DMS79 (cell line): Measurements from ENCODE around the gene FRA10AC1.

Experiments used
- DNase-seq: peaks from one replicate; lab custom pipeline; 2025; lab: John Stamatoyannopoulos, UW

FRA10AC1 gene

GRCh38 chr10:93702210-93703001 lies at the start of gene FRA10AC1:
Gene FRA10AC1, minus strand, starts transcription at chr10:93702592. Its CDS starts 2,486 bp downstream, at chr10:93700106.
- peak; percentile 26 for DNase-seq

GRCh38 chr10:93751832-93752231 lies 49.4 kb upstream of the FRA10AC1 start:
- no peak for DNase-seq

- DNase-seq, result no peak
Observed at GRCh38 chr10:93751124-93751523, 48.7 kb upstream of the FRA10AC1 start.

- no peak for DNase-seq
Observed at GRCh38 chr10:93749218-93749799, 46.9 kb upstream of the FRA10AC1 start.

GRCh38 chr10:93746844-93747284 lies 44.5 kb upstream of the FRA10AC1 start:
- no peak for DNase-seq

- no peak for DNase-seq
Observed at GRCh38 chr10:93745408-93746065, 43.1 kb upstream of the FRA10AC1 start.

GRCh38 chr10:93742633-93743349 lies 40.4 kb upstream of the FRA10AC1 start:
- no peak for DNase-seq

GRCh38 chr10:93741367-93741766 lies 39.0 kb upstream of the FRA10AC1 start:
- DNase-seq, result no peak

GRCh38 chr10:93726024-93726423 lies 23.6 kb upstream of the FRA10AC1 start:
- DNase-seq, result no peak

- no peak for DNase-seq
Observed at GRCh38 chr10:93723153-93723552, 20.8 kb upstream of the FRA10AC1 start.

GRCh38 chr10:93722550-93722949 lies 20.2 kb upstream of the FRA10AC1 start:
- no peak for DNase-seq

- no peak for DNase-seq
Observed at GRCh38 chr10:93719901-93720300, 17.5 kb upstream of the FRA10AC1 start.

GRCh38 chr10:93718937-93719725 lies 16.7 kb upstream of the FRA10AC1 start:
- DNase-seq, result no peak

- no peak for DNase-seq
Observed at GRCh38 chr10:93716766-93717165, 14.4 kb upstream of the FRA10AC1 start.

GRCh38 chr10:93715345-93715744 lies 13.0 kb upstream of the FRA10AC1 start:
- no peak for DNase-seq

GRCh38 chr10:93712593-93712992 lies 10.2 kb upstream of the FRA10AC1 start:
- no peak for DNase-seq

- DNase-seq, result no peak
Observed at GRCh38 chr10:93711891-93712290, 9.5 kb upstream of the FRA10AC1 start.

- DNase-seq, result no peak
Observed at GRCh38 chr10:93710333-93710909, 8.0 kb upstream of the FRA10AC1 start.

- no peak for DNase-seq
Observed at GRCh38 chr10:93707623-93708022, 5.2 kb upstream of the FRA10AC1 start.

GRCh38 chr10:93704451-93704850 lies 2.1 kb upstream of the FRA10AC1 start:
- DNase-seq, result no peak

GRCh38 chr10:93703841-93704240 lies 1.4 kb upstream of the FRA10AC1 start:
- no peak for DNase-seq
